ENCODE data around the gene PRKN.
A peak's percentile ranks its signal among the peaks of the same experiment; 100 is the strongest.

Gene PRKN

DNA sequence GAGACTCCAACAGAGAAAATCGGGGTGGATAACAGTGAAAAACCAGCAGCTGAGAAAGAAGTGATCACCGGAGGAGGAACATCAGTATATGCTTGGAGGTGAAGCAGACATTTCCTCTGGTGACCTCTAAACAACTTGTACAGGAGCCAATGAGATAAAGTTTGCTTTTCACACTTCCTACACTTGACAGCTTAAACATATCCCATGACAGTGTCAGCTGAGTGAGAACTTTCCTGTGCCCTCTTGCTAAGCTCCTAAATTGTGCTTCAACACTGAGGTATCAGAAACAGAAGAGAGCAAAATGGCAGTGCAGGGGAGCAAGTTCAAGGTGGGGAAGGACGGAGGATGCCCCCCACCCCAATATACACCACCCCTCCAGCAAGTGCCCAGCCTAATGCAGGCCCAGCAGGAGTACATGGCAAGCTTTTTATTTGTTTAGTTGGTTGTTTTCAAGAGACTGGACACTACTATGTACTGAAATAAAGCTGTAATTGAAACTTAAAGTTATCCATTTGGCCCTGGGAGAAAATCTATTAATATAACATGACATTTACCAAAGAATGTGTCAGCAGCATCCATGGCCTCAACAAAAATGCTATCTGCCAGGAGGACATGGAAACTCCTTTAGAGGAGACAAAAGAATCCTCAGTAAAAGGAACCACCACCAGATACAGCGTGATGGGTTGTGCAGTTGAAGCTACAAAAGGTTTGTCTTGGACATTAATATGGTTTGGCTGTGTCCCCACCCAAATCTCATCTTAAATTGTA is 540.2 kb downstream of the PRKN start:
- no peak for DNase-seq (ENCODE audit: low read depth, low spot score)

DNA sequence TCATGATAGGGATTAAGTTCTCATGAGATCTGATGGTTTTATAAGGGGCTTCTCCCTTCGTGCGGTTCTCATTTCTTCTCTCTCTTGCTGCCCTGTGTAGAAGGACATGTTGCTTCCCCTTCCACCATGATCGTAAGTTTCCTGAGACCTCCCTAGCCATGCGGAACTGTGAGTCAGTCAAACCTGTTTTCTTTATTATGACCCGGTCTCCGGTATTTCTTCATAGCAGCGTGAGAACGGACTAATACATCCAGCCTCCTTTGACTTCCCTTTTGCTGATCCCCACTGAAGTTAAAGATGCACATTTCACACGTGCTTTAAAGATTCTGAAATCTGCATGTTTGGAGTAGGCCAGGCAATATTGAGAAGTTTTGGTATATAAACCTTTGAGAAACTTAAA is 543.1 kb downstream of the PRKN start:
- DNase-seq (ENCODE audit: low read depth, low spot score): no peak

DNA sequence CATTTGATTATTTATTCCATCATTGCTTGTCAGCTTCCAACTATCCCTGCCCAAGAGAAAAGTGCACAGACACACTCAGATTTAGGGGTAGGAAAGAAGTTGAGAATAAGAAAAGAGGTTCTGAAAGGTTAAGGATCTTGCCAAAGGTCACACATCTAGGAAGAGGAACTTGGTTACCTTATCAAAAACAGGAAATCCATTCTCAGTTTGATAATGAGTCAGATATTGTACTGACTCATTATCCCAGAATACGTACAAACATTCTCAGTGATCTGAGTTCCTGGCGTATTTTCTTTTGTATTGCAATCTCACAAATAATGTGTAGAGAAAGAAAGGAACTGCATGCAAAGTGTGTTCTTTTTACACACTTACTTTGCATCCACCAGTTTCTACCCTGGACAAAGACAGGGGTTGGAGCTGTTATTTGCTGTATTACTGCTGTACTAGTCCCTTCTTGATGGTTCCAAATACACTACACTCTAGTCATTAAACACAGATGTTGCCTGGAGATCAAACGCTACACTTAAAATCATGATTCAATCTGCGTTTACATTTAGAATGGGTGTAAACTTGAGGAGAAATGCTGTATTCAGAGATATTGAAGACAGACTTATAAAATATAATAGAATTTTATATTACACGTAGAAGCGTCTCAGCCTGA is 545.7 kb downstream of the PRKN start:
- DNase-seq (ENCODE audit: low read depth, low spot score): no peak

DNA sequence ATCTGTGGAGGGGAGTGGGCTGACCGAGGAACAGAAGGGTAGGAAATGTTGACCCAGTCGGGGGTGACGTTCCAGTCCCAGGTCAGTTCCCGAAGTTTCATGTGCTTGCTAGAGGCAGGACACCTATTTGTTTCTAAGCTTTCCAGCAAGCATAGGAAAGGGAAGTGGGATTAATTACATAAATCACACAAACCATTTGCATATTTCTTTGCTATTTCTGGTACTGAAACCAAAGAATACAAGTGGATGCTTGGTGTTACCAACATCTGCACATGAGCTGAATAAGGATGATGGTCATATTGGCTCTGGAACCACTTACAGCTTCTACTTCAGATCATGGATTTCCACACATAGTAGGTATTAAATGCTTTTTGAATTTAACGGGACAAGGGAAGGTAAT is 546.5 kb downstream of the PRKN start:
- no peak for DNase-seq (ENCODE audit: low read depth, low spot score)

DNA sequence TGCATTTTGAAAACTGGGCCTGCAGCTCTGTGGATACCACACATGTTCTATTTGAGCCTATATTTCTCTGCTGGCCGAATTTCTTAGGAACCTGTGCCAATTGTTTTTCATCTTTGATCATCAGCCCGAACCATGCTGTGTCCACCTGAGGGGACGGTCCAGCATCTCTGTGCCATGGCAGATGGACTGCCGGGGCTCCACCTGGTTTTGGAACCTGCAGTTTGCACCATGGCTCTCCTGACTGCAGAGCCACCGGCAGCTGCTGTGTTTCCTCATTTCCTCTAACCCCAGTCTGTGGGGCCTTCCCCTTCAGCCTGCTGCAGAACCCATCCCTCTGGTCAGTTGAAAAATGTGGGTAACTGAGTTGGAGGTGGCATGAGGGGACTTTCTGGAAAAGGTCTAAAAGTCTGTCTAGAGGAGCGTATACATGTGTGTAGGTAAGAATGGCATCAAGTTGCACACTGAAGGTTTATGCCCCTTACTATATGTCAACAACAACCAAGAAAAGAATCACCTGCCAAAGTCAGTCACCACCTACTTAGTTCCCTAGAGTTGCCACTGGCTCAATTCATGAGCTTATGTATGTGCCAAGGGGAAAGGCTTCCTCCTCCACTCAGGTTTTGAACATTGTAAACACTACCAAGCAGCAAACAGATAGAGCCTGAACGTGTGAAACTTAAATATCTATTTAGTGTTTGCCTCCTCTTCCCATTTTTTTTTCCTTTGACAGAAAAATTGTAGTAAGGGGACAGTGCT is 548.2 kb downstream of the PRKN start:
- DNase-seq (ENCODE audit: low read depth, low spot score): no peak

DNA sequence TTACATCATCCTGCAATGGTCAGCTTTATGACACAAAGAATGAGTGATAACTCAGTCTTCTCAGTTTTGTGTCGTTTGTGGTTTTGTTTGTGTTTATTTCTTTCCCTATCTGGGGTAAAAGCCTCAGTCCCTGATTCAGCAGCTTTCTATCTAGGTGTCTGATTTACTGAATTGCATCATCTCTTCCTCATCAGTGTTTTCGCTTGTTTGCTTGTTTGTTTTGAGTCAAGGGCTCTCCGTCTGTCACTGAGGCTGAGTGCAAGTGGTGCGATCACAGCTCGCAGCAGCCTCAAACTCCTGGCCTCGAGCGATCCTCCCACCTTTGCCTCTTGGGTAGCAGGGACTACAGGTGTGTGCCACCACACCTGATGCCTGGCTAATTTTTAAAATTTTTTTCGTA is 548.9 kb downstream of the PRKN start:
- no peak for DNase-seq (ENCODE audit: low read depth, low spot score)

DNA sequence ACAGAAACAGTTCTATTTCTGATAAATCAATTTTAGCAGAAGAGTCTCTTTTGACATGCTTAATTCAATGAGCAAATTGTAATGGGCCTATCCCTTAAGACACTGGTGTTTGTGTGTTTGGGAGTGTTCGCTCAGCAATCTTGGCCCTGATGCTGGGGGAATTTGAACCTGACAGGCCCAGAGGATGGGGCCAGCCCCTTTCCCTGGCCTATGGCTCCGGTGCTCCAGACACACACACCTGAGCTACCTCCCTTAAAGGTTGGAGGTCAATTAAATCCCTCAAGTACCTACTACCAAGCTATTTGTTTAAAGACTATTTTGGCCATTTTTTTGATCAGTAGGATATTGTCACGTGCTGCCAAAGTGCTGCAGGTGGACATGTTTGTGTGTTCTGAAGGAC is 549.3 kb downstream of the PRKN start:
- no peak for DNase-seq (ENCODE audit: low read depth, low spot score)

DNA sequence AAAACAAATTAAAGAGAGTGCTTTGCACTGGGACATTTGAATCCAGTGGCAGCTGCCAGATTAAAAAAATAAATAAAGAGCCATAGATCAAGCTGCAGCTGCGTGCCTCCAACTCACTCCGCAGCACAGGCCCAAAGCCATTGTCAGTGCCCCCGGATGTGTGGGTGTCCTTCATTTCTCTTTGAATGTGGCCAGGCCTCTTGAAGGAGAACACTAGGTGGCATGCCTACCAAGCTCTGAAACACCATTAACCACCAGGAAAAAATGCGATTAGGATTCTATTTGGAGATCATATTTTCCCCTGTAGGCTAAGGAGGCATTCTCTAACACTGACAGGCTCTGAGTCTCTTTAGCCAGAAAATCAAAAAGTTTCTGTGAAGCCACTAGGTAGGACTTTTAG is 549.8 kb downstream of the PRKN start:
- DNase-seq (ENCODE audit: low read depth, low spot score): peak; percentile 4

DNA sequence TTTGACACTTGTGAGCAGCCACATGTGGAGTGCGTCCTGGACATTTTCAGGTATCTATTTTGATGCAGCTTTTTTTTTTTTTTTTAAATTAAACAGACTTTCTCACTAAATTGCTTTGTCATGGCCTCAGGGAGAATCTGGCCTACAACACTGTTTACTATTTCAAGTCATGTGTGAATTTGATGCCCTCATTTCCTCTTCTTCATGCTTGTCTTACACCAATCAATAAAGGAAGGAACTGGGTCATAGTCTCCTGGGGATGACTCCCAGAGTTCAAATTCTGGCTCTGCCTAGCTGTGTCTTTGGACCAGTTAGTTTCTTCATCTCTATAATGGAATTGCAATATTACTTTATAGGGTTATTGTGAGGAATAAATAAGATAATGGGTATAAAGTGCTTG is 554.1 kb downstream of the PRKN start:
- no peak for DNase-seq (ENCODE audit: low read depth, low spot score)

DNA sequence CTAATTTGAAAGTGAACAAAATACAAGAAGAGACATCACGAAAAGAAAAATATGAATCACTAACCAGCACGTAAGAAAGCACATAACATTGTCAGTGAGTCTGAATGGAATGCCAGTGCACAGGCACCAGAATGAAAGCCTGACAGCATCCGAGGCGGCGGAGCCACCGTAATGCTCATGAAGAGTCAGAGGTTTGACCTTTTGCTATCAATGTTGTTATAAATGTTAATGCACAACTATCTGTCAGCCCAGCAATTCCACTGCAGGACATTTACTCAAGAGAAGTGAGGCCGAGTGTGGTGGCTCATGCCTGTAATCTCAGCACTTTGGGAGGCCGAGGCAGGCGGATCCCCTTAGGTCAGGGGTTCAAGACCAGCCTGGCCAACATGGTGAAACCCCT is 562.1 kb downstream of the PRKN start:
- DNase-seq (ENCODE audit: low read depth, low spot score): no peak

DNA sequence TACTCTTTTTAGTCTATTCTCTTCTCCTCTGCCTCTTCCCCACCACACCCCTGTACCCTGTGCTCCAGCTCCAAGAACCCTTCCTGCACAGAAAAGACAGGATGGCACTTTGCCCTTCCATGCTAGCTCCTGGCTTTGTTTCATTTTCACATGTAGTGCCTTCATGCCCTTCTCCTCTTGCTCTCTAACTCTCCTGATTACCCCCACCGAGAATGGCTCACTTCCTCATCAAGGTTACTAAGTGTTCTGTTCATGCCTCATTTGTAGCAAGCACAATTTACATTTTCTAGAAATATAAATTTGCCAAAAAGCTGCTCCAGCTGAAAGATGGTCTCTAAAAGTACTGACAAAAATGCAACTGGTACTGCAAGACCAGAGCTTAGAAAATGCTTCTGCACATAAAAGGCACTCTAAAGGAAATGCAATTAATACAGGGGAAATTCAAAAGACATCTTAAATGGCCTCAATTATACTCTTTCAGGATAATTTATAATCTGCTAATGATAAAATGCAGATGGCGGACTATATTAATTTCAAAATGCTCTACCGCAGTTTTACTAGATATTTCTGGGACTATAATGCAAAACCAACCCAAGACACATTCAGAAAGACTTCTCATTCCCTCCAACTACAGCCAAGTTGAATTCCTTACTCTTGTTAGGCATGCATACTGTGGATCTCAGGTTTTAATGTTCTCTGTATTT is 570.2 kb downstream of the PRKN start:
- no peak for DNase-seq (ENCODE audit: low read depth, low spot score)

DNA sequence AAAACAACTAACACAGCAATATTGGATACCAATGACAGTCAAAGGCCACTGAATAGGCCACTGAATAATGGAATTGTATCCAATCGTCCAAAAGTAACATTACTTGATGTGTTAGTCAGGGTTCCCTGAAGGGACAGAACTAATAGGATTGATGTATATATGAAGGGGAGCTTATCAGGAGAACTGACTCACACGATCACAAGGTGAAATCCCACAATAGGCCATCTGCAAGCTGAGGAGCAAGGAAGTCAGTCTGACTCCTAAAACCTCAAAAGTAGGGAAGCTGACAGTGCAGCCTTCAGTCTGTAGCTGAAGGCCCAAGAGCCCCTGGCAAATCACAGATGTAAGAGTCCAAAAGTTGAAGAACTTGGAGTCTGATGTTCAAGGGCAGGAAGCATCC is 571.4 kb downstream of the PRKN start:
- DNase-seq (ENCODE audit: low read depth, low spot score): no peak

DNA sequence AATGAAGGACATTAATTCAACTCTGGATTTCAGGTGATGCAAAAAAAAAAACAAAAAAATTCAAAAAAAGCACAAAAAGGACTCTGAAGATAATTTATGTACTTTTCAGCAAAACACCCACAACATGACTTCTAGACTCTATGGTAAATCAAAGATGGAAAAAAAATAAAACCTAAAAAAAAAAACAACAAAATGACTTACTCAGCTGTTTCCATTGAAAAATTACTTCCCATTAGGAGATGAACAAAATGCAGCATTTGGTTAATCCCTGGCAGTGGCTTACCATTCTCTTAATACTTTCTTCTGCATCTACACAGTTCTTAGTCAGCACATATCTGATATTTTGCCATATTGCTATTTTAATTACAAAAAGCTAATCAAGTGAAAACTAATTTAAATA is 572.6 kb downstream of the PRKN start:
- DNase-seq (ENCODE audit: low read depth, low spot score): no peak

DNA sequence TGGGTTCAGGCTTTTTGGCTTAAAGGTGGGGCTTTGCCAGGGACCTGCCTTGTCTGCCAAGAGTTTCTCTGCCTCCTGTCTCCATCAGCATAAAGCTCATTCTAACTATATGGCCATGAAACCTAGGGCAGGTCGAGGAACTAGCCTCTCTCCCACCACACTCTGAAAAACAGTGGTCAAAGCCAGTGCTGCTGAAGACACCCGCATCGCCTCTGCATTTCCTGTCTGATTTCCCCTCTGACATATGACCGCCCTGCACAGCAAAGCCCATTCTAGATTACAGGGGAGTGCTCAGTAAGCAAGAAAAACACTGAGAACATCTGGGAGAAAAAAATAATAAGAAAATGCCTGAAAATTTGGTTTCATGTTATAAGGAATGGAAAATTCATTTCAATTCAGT is 573.6 kb downstream of the PRKN start:
- no peak for DNase-seq (ENCODE audit: low read depth, low spot score)

DNA sequence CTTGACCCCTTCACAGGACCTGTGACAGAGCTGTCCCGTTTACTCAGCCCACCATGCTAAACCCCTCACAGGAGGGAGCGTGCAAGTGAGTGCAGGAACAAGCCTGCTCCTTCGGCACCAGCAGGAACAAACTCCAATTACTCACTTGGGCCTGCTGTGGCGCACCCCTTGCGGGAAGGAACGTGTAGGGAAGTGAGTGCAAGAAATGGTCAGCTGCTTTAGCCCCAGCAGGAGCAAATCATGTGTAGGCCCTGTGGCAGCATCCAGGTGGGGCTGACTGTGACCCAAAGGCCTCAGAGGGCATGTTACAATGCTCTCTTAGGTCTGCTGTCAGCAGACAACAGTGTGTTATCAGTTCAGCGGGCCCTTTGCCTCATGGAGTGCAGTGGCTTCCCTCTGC is 574.4 kb downstream of the PRKN start:
- no peak for DNase-seq (ENCODE audit: low read depth, low spot score)

DNA sequence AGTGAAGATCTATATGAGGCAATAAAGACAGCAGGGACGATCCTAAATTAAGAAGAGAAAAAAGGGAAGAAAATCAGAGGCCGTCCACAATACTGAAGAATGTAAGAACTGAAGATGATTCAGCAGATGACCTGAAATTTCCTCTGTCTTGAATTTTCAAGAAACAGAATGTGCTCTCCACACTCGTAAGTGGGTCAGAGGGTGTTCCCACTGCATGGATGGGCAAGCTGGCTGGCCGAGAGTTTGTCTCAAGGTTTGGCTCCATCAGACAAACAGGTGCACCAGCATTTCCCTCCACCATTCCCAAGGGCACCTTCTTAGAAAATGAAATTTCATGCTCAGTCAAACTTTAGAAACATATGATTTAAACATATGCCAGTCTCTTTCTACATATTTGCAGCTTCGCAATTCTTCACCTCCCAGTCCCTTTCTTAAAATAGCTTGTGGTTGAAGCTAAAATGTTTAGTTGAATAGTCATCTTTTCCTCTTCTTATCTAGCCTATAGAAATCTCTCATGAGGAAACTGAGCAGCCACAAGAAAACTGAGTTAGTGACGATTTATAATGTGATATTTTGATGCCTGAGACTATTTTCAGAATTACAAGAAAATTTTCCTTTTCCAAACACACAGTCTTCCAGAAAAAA is 576.4 kb downstream of the PRKN start:
- DNase-seq (ENCODE audit: low read depth, low spot score): no peak

DNA sequence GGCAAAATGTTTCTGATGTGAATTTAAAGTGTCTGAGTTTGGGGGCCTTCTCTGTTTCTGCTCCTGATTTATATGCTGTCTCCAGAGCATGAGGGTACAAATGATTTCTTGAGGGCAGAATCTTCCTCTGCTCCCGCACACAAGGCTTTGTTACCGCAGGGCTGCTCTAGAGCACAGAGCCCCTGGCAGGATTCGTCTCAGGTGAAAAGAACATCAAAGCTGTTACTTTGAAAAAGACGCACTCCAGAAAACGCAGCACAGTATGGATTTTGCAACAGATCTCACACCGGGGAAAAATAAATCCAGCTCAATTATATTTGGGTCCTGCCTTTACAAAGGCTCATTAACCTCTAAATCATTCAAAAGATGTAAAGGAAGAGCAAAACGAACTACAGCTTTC is 577.3 kb downstream of the PRKN start:
- no peak for DNase-seq (ENCODE audit: low read depth, low spot score)

DNA sequence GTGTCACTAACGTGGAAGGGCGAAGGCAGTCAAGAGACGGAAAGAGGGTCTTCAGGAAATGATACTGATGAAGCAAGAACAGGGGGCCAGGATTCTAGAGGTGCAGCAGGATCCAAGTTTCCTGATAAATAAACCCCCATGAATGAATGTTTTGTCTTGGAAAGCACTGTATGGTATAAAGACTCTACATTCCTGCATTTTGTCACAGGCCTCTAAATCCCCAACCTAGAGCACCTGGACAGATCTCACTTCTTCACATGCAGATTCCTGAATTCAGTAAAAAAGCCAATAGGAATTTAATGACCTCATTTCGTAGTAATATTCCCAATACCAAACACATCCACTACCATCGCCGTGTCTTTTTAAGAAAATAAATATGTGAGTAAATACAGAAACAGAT is 577.8 kb downstream of the PRKN start:
- no peak for DNase-seq (ENCODE audit: low read depth, low spot score)

DNA sequence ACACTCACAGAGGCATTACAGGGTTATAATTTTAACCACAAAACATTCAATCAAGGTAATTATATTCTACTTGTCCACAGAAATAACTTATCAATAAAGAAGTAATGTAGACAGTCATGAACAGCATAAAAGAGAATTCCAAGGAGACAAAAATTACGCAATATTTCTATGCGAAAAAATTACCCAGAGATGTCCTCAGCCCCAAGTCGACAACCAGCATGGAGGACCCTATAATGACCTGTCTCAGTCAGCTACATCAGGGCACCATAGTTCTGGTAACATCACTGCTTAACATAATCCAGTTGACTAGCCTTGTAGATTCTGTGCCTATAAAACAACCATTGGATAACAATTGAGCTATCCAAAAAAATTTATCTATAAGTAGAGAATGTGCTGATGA is 579.8 kb downstream of the PRKN start:
- DNase-seq (ENCODE audit: low read depth, low spot score): no peak

DNA sequence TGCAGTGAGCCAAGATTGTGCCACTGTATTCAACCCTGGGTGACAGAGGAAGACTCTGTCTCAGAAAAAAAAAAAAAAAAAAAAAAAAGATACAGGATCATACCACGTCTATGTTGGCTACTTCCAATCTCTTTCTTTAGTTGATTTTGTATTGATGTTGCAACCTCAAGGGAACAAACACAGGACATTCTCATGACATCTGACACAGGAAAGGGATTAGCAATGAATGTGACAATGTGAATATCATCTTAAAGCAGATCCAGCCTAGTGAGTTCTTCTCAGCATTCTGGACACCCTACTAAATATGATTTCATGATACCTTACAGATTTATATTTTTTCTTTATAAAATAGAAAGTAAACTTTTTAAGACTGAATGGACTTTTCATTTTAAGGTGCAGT is 580.3 kb downstream of the PRKN start:
- no peak for DNase-seq (ENCODE audit: low read depth, low spot score)

DNA sequence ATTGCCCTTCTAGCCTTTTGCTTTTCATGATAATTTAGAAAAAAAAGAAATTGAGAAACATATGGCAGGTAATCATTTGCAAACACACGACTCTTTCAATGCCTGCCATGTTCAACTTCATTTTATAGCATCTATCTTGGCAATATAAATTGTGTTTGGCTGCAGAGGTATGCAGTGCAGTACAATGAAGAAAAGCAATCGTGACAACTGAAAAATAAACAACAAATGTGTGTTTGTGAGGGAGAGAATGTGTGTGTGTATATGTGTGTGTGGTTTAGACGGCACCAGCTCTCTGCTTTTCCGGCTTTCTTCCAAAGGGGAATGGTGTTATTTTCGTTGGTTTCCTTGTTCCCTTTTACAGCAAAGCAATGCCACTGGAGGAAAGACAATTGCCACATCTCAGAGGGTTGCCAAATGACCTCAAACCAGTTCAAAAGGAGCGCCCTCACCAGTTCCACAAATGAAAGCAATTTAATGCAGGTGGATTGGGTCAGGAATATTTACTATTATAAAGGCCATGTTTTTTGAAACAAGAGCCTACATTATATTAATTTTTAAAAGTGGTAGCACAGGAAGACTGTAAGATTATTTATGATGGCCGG is 587.2 kb downstream of the PRKN start:
- DNase-seq (ENCODE audit: low read depth, low spot score): no peak

Measured in ELF-1 (cell line).